SK-MEL-5 (cell line): ENCODE results near the gene LIPK. TPM values are rescaled to one million over a fixed set of nuclear protein-coding genes. Genes with fewer than 3 reads are reported as not detected.
A peak's percentile ranks its signal among the peaks of the same experiment; 100 is the strongest.

Experiments used
- DNase-seq: peaks from one replicate; pipeline ENCODE4 v3.0.0-alpha.2; 2016; ENCODE audit warnings: low read depth, low spot score
- in situ Hi-C: cut with HindIII; loops from 2 replicates; pipeline ENCODE4 v1.10.0; 2016; ENCODE audit warnings: low sequenced_read_pairs, high pct_unique_total_duplicates, low pct_unique_long_range_greater_than_20kb
- total RNA-seq: library from RNA; depleted of rRNA; stranded (reverse); fragments of >200 nt; shearing (Covaris generic); gene quantifications from 2 replicates; pipeline ENCODE4 v1.2.3, GENCODE V29; 2014

LIPK gene
- total RNA-seq, 1 experiment from 2014 or later: not detected

DNA sequence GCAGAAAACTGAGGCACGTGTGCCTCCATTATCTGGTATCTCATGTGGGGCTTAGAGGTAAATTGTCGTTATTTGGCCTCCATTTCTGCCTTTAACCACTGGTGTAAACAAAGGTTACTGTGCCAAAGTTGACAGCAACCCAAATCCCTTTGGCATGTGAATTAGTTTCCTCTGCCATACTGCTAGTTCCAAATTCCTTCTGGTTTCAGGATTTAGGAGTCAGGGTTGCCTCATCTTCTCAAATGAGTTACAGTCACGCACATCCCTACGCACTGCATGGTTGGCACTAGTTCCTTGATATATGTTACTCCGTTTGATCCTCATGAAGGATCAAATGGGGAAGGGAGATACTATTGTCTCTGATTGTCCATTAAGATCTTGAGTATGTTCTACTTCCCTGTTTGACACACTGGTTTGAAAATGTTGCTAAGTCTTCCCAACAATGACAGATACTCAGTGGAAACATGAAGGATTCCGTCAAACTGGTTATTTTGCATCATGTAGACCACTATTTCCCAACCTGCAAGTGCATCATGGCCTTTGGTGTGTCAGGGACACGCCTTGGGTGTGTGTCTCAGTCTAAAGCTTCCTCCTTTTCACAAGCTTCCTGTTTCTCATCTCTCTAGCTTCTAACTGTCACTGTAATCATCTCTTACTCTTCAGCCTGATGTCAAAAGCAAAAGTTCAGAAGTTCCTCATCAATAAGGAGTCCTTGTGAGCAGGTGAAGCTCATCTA, 53.5 kb downstream of the LIPK start, which contains the start of gene LIPN:
TSS of gene LIPN (plus strand) at position 655 of the 736 bp plus-strand sequence. CDS start 1,386 bp downstream, outside the sequence.
- DNase-seq: no peak
- in situ Hi-C loops: no loop called here

GRCh38 chr10:88762906-88763305, 56.9 kb downstream of the LIPK start:
- no peak for DNase-seq
- in situ Hi-C loops: no loop called here

- DNase-seq: no peak
- in situ Hi-C loops: no loop called here
Observed at GRCh38 chr10:88763441-88763840, 57.4 kb downstream of the LIPK start.

GRCh38 chr10:88764110-88764509, 58.1 kb downstream of the LIPK start:
- in situ Hi-C loops: no loop called here
- no peak for DNase-seq

DNA sequence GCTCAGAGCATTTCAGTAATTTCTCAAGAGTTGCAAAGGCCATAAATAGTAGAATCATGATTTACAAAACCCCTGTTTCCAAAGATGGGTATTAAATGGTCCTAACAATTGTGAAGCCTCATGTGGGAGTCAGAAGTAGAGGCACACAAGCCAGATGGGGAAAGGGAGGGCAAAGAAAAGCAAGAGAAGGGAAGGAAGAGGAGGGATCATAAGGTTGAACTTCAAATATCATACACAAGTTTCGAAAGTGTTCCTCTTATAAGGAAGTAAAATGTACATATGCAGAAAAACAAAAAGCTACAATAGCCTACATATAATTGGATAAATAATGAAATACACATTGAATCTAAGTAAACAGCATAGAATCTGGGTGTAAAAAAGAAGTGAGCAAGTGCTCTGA, 59.8 kb downstream of the LIPK start:
- DNase-seq: no peak
- in situ Hi-C loops: no loop called here

GRCh38 chr10:88769384-88769783, 63.3 kb downstream of the LIPK start:
- DNase-seq: no peak
- in situ Hi-C loops: no loop called here

DNA sequence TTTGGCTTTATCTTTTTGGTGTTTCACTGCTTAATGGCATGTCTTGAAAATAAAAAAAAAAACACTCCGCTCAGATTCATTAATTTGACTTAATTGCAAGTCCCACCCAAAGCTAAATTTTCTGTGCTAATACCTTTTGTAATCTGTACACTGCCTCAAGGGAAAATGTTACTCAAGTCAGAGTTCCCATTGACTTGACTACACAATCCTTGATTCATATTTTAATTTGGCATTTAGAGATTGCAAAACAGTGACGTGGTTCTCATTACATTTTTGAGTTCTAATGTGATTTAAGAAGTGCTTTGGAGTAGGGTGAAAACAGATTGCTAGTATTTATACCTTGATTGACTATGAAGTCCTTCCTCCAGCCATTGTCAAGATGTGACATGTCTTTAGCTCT, 75.2 kb downstream of the LIPK start:
- no peak for DNase-seq
- in situ Hi-C loops: no loop called here

DNA sequence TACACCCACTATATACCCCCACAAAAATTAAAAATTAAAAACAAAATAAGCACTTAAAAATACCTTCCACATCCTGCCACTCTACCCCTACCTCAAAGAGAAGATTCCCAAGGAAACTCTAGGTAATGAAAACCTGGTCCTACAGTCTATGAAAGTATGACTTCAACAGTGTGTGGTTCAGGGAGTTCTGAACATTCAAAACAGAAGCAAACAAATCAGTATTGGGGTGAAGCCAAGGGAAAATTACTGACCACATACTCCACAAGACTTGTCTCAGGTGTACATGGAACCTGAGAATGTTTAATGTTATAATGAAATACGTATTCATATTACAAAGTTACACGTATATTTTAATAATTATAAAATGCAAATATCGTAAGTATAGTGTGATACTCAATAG, 76.2 kb downstream of the LIPK start:
- in situ Hi-C loops: no loop called here
- no peak for DNase-seq

DNA sequence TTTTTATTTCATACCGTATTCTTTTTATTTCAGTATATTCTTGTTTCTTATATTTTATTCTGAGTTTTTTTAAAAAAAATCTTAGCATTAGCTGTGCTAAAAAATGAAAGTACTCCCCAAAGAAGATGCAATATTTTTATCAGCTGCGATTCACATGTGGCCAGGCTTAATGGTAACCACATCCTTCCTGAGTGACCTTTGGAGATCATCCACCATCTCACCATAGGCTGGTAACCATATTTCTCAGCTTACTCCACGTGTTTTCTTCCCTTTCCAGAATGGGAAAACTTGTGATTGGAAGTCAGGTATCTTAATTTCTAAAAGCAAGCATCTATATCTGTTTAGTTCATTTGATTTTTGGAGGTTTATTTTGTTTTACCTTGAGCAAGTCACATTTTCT, 77.7 kb downstream of the LIPK start:
- in situ Hi-C loops: no loop called here
- peak; percentile 2 for DNase-seq

- DNase-seq: no peak
Observed at GRCh38 chr10:88786032-88786770, 80.2 kb downstream of the LIPK start.

GRCh38 chr10:88787463-88787862, 81.4 kb downstream of the LIPK start:
- DNase-seq: no peak
- in situ Hi-C loops: no loop called here

More at GRCh38 chr10:88786032-88786770, 80.2 kb downstream of the LIPK start:
- in situ Hi-C loops: no loop called here

- no peak for DNase-seq
- in situ Hi-C loops: no loop called here
Observed at GRCh38 chr10:88788924-88789323, 82.9 kb downstream of the LIPK start.

GRCh38 chr10:88791924-88792323, 85.9 kb downstream of the LIPK start:
- in situ Hi-C loops: no loop called here
- DNase-seq: peak; percentile 62

DNA sequence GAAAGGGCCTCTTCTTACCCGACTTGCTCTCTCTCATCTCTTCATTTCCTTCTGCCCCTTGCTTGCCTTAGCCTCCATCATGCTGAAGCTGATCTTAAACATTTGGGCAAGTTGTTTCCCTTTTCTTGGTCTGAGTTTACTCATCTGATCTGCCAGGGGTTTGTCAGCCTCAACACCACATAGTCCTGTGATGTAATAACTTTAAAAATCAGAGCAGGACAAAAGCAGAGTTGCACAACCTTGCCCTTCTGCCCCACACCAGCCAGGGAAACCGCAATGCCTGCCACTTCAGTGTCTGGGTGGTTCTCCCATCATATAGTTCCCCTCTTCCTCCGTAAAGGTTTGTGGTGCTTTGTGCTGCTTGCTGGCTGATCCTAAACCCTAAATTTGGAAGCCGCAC, 86.6 kb downstream of the LIPK start:
- in situ Hi-C loops: no loop called here
- DNase-seq: no peak

DNA sequence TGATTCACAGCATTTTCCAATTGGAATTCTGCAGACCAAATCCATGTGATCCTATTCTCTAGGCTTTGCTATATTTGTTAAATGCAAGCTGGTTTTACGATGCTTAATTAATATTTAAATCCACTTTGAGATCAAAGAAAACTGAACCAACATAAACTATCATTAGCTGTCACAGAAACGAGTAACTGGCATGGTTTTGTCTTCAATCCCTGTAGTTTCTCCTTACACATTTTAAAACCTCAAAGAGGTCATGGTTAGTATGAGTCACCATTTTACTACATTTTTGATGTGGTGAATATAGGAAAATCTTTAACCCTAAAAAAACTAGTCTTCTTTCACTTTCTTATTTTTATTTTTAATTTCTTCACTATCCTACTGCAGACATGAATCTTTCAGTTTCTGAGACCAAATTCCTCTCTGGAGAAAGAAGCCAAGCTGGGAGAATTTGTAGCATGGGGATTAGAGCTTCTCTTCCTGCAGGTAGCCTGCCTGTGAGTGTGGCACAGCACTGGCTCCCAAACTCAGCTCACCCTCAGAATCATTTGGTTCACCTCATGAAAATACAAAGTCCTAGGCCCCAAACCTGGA, 87.8 kb downstream of the LIPK start:
- in situ Hi-C loops: no loop called here
- no peak for DNase-seq

GRCh38 chr10:88794731-88795130, 88.7 kb downstream of the LIPK start:
- in situ Hi-C loops: no loop called here
- DNase-seq: no peak

DNA sequence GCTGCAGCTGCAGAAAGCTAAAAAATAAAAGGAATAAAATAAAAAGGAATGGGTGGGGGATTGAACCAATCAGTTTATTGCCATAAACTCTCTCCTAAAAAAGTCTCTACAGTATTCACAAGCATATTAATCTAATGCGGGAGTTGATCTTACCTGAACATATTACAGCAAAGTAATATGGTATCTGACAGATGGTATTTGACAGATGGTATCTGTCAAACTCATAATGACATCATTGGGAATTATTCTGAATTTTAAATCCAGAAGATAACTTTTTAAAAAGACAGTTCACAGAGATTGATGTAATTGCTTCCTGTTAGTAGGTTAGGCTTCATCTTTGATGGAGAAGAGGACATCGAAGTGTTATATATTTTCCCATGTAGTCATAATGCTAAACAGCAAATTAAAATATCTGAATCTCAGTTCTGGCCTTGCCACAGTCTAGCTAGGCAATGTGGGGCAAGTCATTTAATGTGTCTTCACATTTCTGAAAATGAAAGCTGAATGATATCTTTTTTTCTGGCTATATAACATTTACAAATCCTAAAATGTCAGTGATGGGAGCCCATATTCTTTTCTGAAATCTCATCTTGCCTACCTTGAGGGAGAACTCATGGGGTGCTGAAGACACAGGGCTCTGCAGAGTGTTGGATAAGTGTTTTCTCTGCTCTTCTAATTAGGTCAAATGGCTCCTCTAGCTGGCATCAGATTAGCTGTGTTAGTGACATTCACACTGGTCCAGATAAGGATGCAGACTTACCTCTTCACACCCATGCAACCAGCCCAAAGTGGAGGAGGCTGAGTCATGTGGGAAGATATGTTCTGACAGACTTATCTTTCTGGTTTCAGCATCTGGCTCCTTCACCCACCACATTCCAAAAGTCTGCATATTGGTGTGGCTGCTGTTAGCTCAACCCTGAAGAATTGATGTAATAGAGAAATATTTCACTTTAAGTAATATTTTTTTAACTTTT, 94.4 kb downstream of the LIPK start:
- in situ Hi-C loops: no loop called here
- DNase-seq: no peak
